ENCODE data around the gene C19orf53. TPM values are rescaled to one million over a fixed set of nuclear protein-coding genes. Genes with fewer than 3 reads are reported as not detected.

C19orf53 gene
- total and polyA plus RNA-seq, 2 donors (not counting 3 experiments of a cell fraction or from before 2014, with no cell fraction given), result 113 to 239 TPM

DNA sequence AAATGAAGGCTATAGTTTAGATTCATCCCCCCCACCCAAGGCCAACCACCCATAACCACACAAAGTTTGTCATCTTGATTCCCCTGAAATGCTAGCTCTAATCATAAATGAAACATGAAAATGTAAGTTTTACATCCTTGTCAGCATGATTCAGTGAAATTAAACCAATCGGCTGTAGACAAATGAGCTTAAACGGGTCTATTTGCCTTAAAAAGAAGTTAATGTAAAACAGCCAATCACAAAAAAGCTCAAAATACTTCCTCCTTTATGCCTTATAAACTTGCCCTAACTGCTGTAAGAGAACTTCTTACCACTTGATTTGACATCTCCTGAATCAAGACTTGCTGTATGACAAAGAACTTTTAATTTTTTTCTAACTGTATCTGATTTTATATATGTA, 44.4 kb upstream of the C19orf53 start:
- Histone ChIP-seq H2AFZ (ENCODE audit: low read depth, low read length) (peak overlapping the region; percentile 42), H3K4me1 (ENCODE audit: control insufficient read depth, extremely low read depth, insufficient read depth, low read length) (peaks cover 23% of the 10 kb centered on the region), H3K36me3 (ENCODE audit: control insufficient read depth in 2 of 2, extremely low read depth in 1 of 2, insufficient read depth in 2 of 2, low read length in 2 of 2) (no peaks in the 10 kb centered on the region), H3K9me1 (replicated peaks; ENCODE audit: control insufficient read depth, extremely low read depth, insufficient read depth, low read length) (no peaks in the 10 kb centered on the region), H3K79me2 (ENCODE audit: control insufficient read depth, insufficient read depth, low read length) (no peaks in the 10 kb centered on the region), H4K20me1 (replicated peaks; ENCODE audit: control insufficient read depth, extremely low read depth, insufficient read depth, low read length) (no peaks in the 10 kb centered on the region), H3K4me3 (replicated peaks in 1 of 3; ENCODE audit: insufficient read depth in 1 of 3, low read depth in 1 of 3, low read length in 3 of 3) (no peak overlapping the region), H3K27me3 (ENCODE audit: control insufficient read depth in 2 of 2, insufficient read depth in 2 of 2, low read length in 2 of 2) (no peaks in the 10 kb centered on the region), H3K4me2 (ENCODE audit: insufficient read depth, low read length) (no peak overlapping the region), H3K9ac (replicated peaks; ENCODE audit: extremely low read depth, insufficient read depth, low read length) (no peak overlapping the region), H3K9me3 (replicated peaks; ENCODE audit: control insufficient read depth, insufficient read depth, low read length) (no peaks in the 10 kb centered on the region), H3K27ac (ENCODE audit: insufficient read depth, low read depth, low read length) (peak overlapping the region; percentile 98)
- dilution Hi-C loops (cut with MboI; ENCODE audit: extremely low pct_ligation_motif_present, low sequenced_read_pairs) (no loop called here), intact Hi-C loops (cut with micrococcal nuclease) (loop anchor here (2.0 to 5.0 kb wide), 5 partner anchors 52 to 578 kb away; partner anchors contain the start of genes IER2 and STX10)
- no TSS peak for BruUV-seq (replicated peaks)
- CTCF ChIA-PET, result interaction anchor here (0.9 to 1.9 kb wide), 3 partner anchors 9 to 452 kb away, joined by 3 to 20 read pairs (median 4); no protein-coding TSS in a partner anchor
- DNase-seq (ENCODE audit: low read depth, low spot score), result no peak
- TF ChIP-seq, protein P1, sequence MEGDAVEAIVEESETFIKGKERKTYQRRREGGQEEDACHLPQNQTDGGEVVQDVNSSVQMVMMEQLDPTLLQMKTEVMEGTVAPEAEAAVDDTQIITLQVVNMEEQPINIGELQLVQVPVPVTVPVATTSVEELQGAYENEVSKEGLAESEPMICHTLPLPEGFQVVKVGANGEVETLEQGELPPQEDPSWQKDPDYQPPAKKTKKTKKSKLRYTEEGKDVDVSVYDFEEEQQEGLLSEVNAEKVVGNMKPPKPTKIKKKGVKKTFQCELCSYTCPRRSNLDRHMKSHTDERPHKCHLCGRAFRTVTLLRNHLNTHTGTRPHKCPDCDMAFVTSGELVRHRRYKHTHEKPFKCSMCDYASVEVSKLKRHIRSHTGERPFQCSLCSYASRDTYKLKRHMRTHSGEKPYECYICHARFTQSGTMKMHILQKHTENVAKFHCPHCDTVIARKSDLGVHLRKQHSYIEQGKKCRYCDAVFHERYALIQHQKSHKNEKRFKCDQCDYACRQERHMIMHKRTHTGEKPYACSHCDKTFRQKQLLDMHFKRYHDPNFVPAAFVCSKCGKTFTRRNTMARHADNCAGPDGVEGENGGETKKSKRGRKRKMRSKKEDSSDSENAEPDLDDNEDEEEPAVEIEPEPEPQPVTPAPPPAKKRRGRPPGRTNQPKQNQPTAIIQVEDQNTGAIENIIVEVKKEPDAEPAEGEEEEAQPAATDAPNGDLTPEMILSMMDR (IDR thresholded peaks at IDR 0.05; ENCODE audit: extremely low read depth in 1 of 2, insufficient read depth in 1 of 2, low read depth in 1 of 2, low read length in 2 of 2), result no peak
- FAIRE-seq, result peak; percentile 26
- POLR2A ChIA-PET, result interaction anchor here (0.7 kb wide), 1 partner anchor 486 kb away, joined by 3 read pairs; no protein-coding TSS in a partner anchor

DNA sequence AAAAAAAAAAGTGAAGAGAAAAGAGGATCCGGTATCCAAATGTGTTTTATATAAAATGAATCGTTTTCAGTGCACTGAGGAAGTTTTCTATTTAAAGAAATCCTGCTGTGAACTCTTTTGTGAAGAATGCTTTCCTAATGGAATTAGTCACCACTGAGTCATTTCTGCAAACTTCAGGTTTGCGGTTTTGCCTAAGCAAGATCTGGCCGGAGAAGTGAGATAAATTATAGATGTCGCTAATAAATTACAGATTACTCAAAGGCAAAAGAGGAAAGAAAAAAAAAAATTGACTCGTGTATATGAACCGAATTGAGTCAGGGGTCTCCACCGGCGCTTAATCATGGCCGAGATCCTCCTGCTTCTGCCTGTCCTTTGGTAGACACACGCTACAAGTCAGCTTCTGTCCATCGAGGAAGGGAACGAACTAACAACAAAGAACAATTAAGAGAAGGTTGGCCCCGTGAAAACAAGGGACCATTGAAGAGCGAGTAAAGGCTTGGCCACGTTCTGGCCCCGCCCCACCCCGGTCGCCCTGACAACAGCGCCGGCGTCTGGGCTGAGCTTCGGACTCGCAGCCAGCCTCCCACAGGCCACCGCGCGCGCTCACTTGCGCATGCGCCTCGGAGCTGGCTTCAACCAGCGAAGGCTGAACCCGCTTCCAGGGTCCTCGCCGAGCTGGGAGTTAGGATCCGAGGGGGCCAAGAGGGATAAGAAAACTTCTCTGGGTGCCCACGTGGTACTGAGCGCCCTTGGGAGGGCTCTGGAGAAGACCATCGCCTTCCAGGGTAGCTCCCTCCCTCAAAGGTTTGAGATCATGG, 42.9 kb upstream of the C19orf53 start:
- TSS peak; percentile 94 for BruUV-seq (replicated peaks)
- FAIRE-seq, result peak; percentile 88

More for the DNA sequence above, 42.9 kb upstream of the C19orf53 start:
- CTCF ChIA-PET, result interaction anchor here (1.1 to 2.0 kb wide), 6 partner anchors 10 to 453 kb away, joined by 4 to 8 read pairs (median 6); partner anchors contain the start of gene MRI1
- peak; percentile 97 for DNase-seq (ENCODE audit: low read depth, low spot score)
- peak overlapping the region; percentile 98 for H3K27ac ChIP-seq (ENCODE audit: insufficient read depth, low read depth, low read length)
- dilution Hi-C loops (cut with MboI; ENCODE audit: extremely low pct_ligation_motif_present, low sequenced_read_pairs), result no loop called here
- H3K27me3 ChIP-seq (ENCODE audit: control insufficient read depth in 2 of 2, insufficient read depth in 2 of 2, low read length in 2 of 2), result no peaks in the 10 kb centered on the region
- intact Hi-C loops (cut with micrococcal nuclease), result loop anchor here (1.0 to 5.0 kb wide), 6 partner anchors 16 to 579 kb away; partner anchors contain the start of genes IER2 and STX10
- peak overlapping the region; percentile 98 for H3K9ac ChIP-seq (replicated peaks; ENCODE audit: extremely low read depth, insufficient read depth, low read length)
- peak overlapping the region; percentile 58 for H2AFZ ChIP-seq (ENCODE audit: low read depth, low read length)
- POLR2A ChIA-PET, result interaction anchor here (0.6 to 1.3 kb wide), 6 partner anchors 10 to 340 kb away, joined by 3 to 7 read pairs (median 4); a partner anchor contains a TSS
- H4K20me1 ChIP-seq (replicated peaks; ENCODE audit: control insufficient read depth, extremely low read depth, insufficient read depth, low read length), result no peaks in the 10 kb centered on the region
- H3K9me1 ChIP-seq (replicated peaks; ENCODE audit: control insufficient read depth, extremely low read depth, insufficient read depth, low read length), result no peaks in the 10 kb centered on the region
- H3K4me3 ChIP-seq (replicated peaks in 1 of 3; ENCODE audit: insufficient read depth in 1 of 3, low read depth in 1 of 3, low read length in 3 of 3), result peak overlapping the region; percentile 19 to 75 (median 39)
- H3K79me2 ChIP-seq (ENCODE audit: control insufficient read depth, insufficient read depth, low read length), result no peaks in the 10 kb centered on the region
- peak overlapping the region; percentile 93 for H3K4me2 ChIP-seq (ENCODE audit: insufficient read depth, low read length)
- no peaks in the 10 kb centered on the region for H3K36me3 ChIP-seq (ENCODE audit: control insufficient read depth in 2 of 2, extremely low read depth in 1 of 2, insufficient read depth in 2 of 2, low read length in 2 of 2)
- TF ChIP-seq, protein P1 (IDR thresholded peaks at IDR 0.05; ENCODE audit: extremely low read depth in 1 of 2, insufficient read depth in 1 of 2, low read depth in 1 of 2, low read length in 2 of 2), result no peak
- TF ChIP-seq GATA2 (IDR thresholded peaks at IDR 0.05; ENCODE audit: insufficient read depth, insufficient read length, low read depth, low read length), result peak; percentile 66
- TF ChIP-seq, protein P2, sequence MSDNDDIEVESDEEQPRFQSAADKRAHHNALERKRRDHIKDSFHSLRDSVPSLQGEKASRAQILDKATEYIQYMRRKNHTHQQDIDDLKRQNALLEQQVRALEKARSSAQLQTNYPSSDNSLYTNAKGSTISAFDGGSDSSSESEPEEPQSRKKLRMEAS (IDR thresholded peaks at IDR 0.05; ENCODE audit: insufficient read depth, insufficient read length), result peak; percentile 37
- TF ChIP-seq FOS (IDR thresholded peaks at IDR 0.05; ENCODE audit: borderline replicate concordance, insufficient read depth, low read length), result peak; percentile 97
- TF ChIP-seq POLR2A (IDR thresholded peaks at IDR 0.05; ENCODE audit: low read depth, low read length), result peak; percentile 89
- TF ChIP-seq MYC (IDR thresholded peaks at IDR 0.05; ENCODE audit: low read depth, low read length), result no peak
- peak; percentile 95 for TF ChIP-seq JUN (IDR thresholded peaks at IDR 0.05; ENCODE audit: borderline replicate concordance, insufficient read depth, insufficient read length, low read depth)
- peak; percentile 82 for TF ChIP-seq POLR2AphosphoS5 (IDR thresholded peaks at IDR 0.05; ENCODE audit: insufficient read depth, low read depth, low read length)
- no peaks in the 10 kb centered on the region for H3K9me3 ChIP-seq (replicated peaks; ENCODE audit: control insufficient read depth, insufficient read depth, low read length)
- peaks cover 23% of the 10 kb centered on the region for H3K4me1 ChIP-seq (ENCODE audit: control insufficient read depth, extremely low read depth, insufficient read depth, low read length)
